Measurements from ENCODE around the gene RBBP4.

The RBBP4 gene

DNA sequence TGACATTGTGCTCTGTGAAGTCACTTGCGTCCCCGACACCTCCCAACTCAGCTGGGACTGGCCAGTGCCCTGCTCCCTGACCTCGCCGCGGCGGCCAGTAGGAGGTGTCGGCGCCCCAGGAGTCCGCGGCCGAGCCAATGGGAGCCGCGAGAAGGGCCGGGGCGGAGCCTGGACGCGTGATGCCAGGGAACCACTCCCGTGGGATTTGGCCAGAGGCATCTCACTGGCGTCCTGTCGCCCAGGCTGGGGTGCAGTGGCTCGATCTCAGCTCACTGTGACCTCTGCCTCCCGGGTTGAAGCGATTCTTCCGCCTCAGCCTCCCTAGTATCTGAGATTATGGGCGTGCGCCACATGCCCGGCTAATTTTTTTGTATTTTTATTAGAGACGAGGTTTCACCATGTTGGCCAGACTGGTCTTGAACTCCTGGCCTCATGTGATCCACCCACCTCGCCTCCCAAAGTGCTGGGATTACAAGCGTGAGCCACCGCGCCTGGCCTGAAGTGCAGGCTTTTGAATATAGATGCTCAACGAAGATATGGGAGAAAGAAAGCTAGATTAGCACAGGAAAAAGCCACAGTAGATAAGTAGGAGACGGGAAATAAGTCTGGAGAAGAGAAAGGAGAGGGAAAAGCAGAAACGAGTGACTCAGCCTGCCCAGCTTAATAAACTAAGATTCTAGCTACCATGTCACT lies 38.7 kb upstream of the RBBP4 start:
- peak overlapping the region; percentile 31 for H3K27ac ChIP-seq
- CTCF ChIA-PET: interaction anchor here (0.6 to 1.3 kb wide), 2 partner anchors 54 to 204 kb away, joined by 3 to 5 read pairs; no protein-coding TSS in a partner anchor
- TF ChIP-seq, protein P1, sequence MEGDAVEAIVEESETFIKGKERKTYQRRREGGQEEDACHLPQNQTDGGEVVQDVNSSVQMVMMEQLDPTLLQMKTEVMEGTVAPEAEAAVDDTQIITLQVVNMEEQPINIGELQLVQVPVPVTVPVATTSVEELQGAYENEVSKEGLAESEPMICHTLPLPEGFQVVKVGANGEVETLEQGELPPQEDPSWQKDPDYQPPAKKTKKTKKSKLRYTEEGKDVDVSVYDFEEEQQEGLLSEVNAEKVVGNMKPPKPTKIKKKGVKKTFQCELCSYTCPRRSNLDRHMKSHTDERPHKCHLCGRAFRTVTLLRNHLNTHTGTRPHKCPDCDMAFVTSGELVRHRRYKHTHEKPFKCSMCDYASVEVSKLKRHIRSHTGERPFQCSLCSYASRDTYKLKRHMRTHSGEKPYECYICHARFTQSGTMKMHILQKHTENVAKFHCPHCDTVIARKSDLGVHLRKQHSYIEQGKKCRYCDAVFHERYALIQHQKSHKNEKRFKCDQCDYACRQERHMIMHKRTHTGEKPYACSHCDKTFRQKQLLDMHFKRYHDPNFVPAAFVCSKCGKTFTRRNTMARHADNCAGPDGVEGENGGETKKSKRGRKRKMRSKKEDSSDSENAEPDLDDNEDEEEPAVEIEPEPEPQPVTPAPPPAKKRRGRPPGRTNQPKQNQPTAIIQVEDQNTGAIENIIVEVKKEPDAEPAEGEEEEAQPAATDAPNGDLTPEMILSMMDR (conservative IDR thresholded peaks at IDR 0.05; ENCODE audit: low read depth): peak; percentile 32
- DNase-seq (ENCODE audit: low spot score): peak; percentile 84
- POLR2A ChIA-PET (ENCODE audit: low non-redundant PET): interaction anchor here (0.6 kb wide), 1 partner anchor 24 kb away, joined by 3 read pairs; no protein-coding TSS in a partner anchor

DNA sequence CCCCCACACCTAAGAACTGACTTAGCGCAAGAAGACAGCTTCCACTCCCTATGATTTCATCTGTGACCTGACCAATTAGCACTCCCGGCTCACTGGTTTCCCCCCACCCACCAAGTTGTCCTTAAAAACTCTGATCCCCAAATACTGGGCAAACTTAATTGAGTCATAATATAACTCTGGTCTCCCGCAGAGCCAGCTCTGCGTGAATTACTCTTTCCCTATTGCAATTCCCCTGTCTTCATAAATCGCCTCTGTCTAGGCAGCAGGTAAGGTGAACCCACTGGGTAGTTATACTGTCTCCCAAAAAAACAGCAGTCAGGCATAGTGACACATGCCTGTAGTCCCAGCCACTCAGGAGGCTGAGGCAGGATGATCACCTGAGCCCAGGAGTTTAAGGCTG lies 37.5 kb upstream of the RBBP4 start:
- CTCF ChIA-PET: interaction anchor here (0.6 to 1.3 kb wide), 3 partner anchors 55 to 164 kb away, joined by 3 to 5 read pairs (median 3); no protein-coding TSS in a partner anchor
- TF ChIP-seq, protein P1 (conservative IDR thresholded peaks at IDR 0.05; ENCODE audit: low read depth): no peak
- no peak overlapping the region for H3K27ac ChIP-seq
- no peak for DNase-seq (ENCODE audit: low spot score)
- POLR2A ChIA-PET (ENCODE audit: low non-redundant PET): no interaction called here

DNA sequence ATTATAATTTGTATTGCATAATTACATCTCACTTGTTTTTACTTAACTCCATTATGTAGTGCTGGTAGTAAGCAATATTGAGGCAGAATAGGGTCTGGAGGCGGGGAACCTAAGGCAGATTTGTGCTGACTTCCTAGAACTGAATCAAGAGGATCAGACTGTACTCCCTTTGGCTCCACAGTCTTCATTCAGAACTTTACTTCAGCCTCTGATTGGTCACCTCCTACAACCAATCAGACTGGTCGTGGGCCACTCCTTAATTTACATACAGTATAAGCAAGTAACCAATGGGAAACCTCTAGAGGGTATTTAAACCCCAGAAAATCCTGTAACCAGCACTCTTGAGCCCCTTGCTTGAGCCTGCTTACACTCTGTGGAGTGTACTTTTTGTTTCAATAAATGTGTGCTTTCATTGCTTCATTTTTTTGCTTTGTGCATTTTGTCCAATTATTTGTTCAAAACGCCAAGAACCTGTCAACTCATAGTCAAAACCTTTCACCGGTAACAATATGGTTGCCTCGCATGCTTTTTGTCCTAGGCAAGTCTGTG lies 32.3 kb upstream of the RBBP4 start:
- CTCF ChIA-PET: no interaction called here
- DNase-seq (ENCODE audit: low spot score): no peak
- H3K27ac ChIP-seq: no peak overlapping the region
- TF ChIP-seq, protein P1 (conservative IDR thresholded peaks at IDR 0.05; ENCODE audit: low read depth): no peak
- POLR2A ChIA-PET (ENCODE audit: low non-redundant PET): no interaction called here

DNA sequence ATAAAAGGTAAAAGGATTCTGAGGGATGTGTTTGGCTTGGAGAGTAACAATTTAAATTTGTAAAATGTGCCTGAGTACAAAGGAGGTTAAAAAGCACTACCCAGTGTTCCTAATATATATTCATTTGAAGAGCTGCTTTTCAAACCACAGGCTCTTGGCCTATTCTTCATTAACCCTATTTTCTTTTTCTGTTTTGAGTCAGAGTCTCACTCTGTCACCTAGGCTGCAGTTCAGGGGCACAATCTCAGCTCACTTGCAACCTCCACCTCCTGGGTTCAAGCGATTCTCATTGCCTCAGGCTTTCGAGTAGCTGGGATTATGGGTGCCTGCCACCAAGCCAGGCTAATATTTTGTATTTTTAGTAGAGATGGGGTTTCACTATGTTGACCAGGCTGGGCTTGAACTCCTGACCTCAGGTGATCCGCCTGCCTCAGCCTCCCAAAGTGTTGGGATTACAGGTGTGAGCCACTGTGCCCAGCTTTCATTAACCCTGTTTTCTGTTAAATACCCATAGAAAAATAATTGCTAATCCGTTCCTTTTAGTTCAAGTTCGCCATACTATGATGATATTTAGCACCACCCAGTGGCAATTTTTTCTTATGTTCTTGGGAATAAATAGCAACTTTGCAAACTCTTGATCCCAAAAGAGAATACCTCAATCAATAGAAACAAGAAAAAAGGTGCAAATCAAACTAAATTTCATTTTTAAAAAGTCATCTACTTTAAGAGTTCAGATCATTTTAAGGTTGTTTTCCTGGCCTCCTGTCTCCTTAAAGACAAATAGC lies 31.1 kb upstream of the RBBP4 start:
- CTCF ChIA-PET: interaction anchor here (0.6 to 0.7 kb wide), 2 partner anchors 156 to 382 kb away, joined by 3 read pairs; no protein-coding TSS in a partner anchor
- TF ChIP-seq, protein P1 (conservative IDR thresholded peaks at IDR 0.05; ENCODE audit: low read depth): no peak
- H3K27ac ChIP-seq: no peak overlapping the region
- DNase-seq (ENCODE audit: low spot score): no peak
- POLR2A ChIA-PET (ENCODE audit: low non-redundant PET): no interaction called here

DNA sequence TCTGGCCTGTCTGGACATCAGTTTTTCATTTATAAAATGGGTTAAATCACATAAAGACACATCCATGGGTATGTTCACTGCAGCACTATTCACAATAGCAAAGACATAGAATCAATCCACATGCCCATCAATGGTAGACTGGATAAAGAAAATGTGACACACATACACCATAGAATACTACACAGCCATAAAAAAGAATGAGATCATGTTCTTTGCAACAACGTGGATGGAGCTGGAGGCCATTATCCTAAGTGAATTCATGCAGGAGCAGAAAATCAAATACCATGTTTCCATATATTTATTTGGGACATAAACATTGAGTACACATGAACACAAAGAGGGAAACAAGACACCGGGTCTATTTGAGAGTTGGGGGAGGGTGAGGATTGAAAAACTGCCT lies 28.8 kb upstream of the RBBP4 start:
- POLR2A ChIA-PET (ENCODE audit: low non-redundant PET): no interaction called here
- TF ChIP-seq, protein P1 (conservative IDR thresholded peaks at IDR 0.05; ENCODE audit: low read depth): no peak
- H3K27ac ChIP-seq: no peak overlapping the region
- CTCF ChIA-PET: interaction anchor here (0.6 kb wide), 1 partner anchor 102 kb away, joined by 3 read pairs; no protein-coding TSS in a partner anchor
- DNase-seq (ENCODE audit: low spot score): no peak
